GM18520 (cell line): ENCODE results near the gene MGLL.
"Not testable (repeated sequence)": the region's sequence is repeated elsewhere in the genome, so short reads cannot be mapped to it uniquely, and the experiment has no call there.

ENCODE experiments used
- ATAC-seq: cut with Tn5 transposase; IDR thresholded peaks from one replicate; pipeline ENCODE4 v1.9.1; 2021; ENCODE audit not compliant: unreplicated experiment

MGLL gene

DNA sequence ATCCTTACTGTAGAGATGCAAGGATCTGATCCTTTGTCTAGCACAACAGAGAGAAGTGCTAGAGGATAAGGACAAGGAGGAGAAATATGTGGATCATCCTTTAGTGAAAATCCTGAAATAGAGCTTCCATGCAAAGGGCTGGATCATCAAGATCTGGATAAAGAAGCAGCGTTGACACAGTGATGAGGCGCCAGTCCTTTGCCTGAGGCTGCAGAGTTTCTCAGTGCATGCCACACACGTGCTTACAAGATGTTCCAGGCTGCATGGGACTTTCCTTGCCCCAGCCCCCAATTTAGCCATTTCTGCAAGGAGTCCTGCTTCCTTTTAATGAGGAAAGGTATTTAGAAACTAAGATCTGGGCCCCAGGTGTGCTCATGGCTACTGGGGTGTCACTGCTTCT lies 156.7 kb downstream of the MGLL start:
- ATAC-seq: no peak

- no peak for ATAC-seq
These were observed 157.2 kb downstream of the MGLL start for GRCh38 chr3:127665165-127665564.

DNA sequence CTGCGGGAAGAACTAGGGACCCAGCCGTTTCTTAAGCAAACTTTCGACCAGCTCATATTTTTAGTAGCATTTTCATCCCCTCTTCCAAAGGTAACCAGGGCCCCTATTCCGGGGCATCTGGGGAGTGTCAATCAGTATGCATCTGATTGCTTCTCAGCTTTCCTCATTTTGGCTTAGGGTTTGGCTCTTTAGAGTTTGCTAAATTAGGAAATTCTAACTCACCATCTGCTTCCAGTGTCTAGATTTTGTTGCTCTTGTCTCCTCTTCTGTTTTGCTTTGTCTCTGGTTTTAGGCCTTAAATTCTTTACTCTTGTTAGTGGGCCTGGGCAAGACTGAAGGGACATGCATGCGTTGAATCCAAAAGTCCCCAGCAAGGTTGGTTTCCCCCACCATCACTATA lies 159.2 kb downstream of the MGLL start:
- ATAC-seq: no peak

GRCh38 chr3:127662001-127662469 lies 160.3 kb downstream of the MGLL start:
- no peak for ATAC-seq

GRCh38 chr3:127661600-127661999 lies 160.7 kb downstream of the MGLL start:
- no peak for ATAC-seq

DNA sequence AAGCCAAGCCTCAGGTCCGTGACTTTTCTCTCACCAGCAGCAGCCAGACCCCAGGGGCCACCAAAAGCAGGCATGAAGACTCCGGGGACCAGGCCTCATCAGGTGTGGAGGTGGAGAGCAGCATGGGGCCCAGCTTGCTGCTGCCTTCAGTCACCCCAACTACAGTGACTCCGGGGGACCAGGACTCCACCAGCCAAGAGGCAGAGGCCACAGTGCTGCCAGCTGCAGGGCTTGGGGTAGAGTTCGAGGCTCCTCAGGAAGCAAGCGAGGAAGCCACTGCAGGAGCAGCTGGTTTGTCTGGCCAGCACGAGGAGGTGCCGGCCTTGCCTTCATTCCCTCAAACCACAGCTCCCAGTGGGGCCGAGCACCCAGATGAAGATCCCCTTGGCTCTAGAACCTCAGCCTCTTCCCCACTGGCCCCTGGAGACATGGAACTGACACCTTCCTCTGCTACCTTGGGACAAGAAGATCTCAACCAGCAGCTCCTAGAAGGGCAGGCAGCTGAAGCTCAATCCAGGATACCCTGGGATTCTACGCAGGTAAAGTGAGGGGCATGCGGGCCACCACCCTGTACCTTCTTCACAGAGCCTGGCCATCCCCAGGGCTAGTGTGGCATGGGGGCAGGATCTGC lies 161.6 kb downstream of the MGLL start:
- ATAC-seq: no peak

GRCh38 chr3:127658234-127658633 lies 164.1 kb downstream of the MGLL start:
- no peak for ATAC-seq

GRCh38 chr3:127656906-127657305 lies 165.4 kb downstream of the MGLL start:
- ATAC-seq: no peak

GRCh38 chr3:127655641-127656040 lies 166.7 kb downstream of the MGLL start:
- ATAC-seq: no peak

- not testable (repeated sequence) for ATAC-seq
These were observed 167.3 kb downstream of the MGLL start for GRCh38 chr3:127654993-127655392.

DNA sequence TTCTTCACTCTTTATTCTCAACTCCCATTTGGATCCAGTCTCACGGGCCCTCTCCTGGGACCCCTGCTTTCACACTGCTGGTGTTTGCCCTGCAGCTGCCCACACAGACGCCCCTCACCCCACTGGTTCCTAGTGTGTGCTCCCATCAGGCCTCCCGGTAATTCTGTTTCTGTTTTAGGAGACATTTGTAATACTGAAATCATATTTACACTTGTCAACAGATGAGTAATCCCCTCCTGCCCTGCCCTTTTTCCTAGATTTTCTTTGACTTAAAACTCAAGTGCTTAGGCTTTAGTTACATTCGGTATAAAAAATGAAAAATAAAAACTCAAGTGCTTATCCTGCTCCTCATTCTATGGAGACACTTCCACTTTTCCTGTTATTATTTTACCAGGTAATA lies 167.9 kb downstream of the MGLL start:
- ATAC-seq: no peak

DNA sequence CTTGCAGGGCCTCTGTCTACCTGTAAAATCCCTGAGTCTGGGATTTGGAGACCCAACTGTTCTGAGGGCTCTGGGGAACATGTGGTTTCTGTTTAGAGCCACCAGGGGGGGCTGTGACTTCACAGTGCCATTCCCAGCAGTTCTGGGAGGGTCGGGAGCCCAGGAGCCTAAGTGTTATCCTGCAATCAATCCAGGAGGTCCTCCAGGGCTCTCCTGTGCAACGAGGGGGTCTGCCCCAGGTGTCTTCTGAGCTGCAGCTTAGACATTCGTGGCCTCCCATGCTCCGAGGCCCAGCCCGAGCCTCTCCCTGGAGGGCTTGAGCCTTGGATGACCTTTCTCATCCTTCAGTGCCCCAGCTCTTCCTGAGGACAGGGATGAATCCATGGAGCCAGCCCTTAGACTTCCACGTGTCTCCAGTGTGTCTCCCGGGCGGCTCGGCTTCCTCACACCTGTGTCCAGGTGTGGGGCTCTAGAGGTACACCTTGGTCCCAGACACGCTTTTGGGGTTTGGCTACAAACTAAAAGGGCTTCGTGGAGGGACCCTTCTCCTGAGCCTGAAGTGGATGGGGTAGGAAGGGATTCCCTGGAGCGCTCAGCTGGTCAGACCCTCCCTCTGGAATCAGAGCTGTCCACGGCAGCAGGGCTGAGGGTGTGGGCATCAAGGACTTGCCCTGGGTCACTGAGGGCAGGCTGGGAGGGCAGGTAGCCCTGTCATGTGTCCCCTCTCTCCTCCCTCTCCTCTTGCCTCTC lies 169.9 kb downstream of the MGLL start:
- ATAC-seq: no peak

- ATAC-seq: no peak
These were observed 170.7 kb downstream of the MGLL start for GRCh38 chr3:127651516-127652172.

DNA sequence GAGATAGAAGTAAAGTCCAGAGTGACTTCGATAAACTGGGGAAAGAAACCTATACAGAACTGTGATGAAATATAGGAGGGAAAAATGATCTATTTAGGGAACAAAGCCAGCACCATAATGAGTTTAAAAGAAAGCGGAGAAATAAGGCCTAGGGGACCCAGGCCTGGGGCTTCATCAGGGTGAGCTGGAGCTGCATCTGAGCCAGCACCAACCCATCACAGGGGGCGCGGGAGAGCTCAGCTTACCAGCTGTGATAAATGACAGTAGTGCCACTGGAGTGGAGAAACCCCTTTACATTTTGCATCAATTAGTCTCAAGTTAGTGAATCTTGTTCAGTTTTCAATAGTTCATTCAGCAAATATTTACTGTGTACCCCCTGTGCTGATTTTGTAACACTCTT lies 172.1 kb downstream of the MGLL start:
- no peak for ATAC-seq

GRCh38 chr3:127647845-127648204 lies 174.5 kb downstream of the MGLL start:
- ATAC-seq: no peak

DNA sequence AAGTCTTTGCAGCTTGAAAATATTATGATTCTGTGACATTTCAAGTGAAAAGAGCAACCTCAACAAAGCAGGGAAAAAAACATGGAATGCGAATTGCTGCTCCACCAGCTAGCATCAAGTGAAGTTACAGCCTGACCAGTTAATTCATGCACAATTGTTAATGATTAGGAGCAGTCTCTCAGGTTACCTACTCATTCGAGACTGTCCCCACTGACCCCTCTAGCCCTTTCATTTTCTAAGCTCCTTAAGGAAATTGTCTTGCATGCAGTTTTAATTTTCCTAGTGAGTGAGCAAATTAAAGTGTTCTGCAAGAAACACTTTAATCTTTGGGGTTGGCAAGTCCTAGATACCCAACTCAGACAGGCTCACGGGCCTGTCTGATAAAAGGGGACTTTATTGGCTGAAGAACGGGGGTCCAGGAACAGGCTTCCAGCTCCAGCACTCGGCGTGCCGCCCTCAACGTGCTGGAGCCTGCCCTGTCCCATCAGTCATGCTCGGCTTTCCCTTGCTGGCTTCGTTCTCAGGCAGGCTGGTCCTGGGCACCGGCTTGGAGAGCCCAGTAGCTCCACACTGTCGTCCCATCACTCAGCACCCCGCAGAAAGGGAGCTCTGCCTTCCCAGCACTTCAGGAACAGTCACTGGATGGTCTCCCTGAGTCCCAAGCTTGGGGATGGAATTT lies 175.0 kb downstream of the MGLL start:
- no peak for ATAC-seq

DNA sequence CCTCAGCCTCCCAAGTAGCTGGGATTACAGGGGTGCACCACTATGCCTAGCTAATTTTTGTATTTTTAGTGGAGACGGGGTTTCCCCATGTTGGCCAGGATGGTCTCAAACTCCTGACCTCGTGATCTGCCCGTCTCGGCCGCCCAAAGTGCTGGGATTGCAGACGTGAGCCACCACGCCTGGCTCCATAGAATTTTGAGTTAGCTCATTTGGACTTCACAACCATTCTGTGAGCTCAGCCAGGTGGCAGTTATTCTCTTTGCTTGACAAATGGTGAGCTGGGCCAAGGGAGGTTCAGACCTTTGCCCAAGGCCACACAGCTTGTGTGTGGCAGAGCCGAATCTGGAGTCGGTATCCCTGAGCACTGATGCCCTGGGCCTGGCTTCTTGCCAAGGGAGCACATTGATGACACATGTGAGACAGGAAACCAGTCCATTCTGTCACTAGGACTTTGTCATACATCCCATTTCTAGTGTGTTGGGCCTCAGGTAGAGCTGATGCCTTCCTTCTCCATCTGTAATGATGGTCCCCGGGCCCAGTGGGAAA lies 175.7 kb downstream of the MGLL start:
- ATAC-seq: no peak

DNA sequence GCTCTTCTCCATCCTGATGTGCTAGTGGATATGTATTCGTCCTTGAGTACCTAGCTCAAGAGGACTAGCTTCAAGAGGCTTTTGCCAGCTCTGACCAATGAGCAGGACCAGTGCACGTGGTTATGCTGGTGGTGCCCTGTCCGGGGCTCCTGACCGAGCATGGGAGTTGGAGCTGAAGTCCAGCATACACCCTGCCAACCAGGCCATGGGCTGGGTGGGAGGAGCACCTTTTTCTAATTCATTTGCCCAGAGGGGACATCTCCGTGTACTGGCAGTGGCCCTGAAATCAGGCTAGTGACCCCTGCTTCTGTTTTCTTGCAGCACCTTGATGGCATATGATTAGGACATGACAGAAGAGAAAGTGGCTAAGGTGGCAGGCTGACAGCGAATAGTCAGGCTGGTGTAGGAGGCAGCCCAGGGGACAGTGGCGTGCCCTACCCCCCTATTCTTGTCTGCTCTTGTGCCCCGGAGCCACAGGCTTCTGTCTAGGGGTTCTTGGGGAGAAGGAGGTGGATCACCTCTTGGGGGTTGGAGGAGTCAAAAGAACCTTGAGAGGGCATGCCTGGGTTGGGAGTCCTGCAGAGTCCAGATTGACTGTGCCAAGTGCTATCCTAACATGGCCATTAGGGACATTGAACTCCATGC lies 176.8 kb downstream of the MGLL start:
- no peak for ATAC-seq

GRCh38 chr3:127644641-127645370 lies 177.5 kb downstream of the MGLL start:
- no peak for ATAC-seq

GRCh38 chr3:127640042-127640355 lies 182.3 kb downstream of the MGLL start:
- no peak for ATAC-seq
